Hepatocyte (in vitro differentiated cells): ENCODE results near the gene VRK3. TPM values are rescaled to one million over a fixed set of nuclear protein-coding genes. Genes with fewer than 3 reads are reported as not detected.

Source experiments
- DNase-seq: peaks from one replicate; pipeline ENCODE4 v3.0.0-alpha.2; 2016; ENCODE audit warnings: low spot score
- H2AFZ ChIP-seq: fragments of 200-600 bp; sonication (generic); 2 replicates; pipeline ENCODE4 v1.6.0; 2016; ENCODE audit warnings: antibody characterized with exemption, mild to moderate bottlenecking
- H3K27ac ChIP-seq: fragments of 200-600 bp; sonication (generic); 2 replicates; pipeline ENCODE4 v1.5.1; 2016; ENCODE audit warnings: mild to moderate bottlenecking
- H3K27me3 ChIP-seq: fragments of 200-600 bp; sonication (generic); 2 replicates; pipeline ENCODE4 v1.6.1; 2016
- H3K36me3 ChIP-seq: fragments of 200-600 bp; sonication (generic); replicated peaks from 2 replicates; pipeline ENCODE4 v1.5.1; 2016; ENCODE audit warnings: low read depth; ENCODE audit not compliant: insufficient read depth
- H3K4me1 ChIP-seq: fragments of 200-600 bp; sonication (generic); 2 replicates; pipeline ENCODE4 v1.5.1; 2016; ENCODE audit warnings: mild to moderate bottlenecking, moderate library complexity; ENCODE audit not compliant: insufficient read depth
- H3K4me2 ChIP-seq: fragments of 200-600 bp; sonication (generic); 2 replicates; pipeline ENCODE4 v1.6.0; 2016
- H3K4me3 ChIP-seq: fragments of 200-600 bp; sonication (generic); 2 replicates; pipeline ENCODE4 v1.5.1; 2016; ENCODE audit warnings: mild to moderate bottlenecking
- H3K79me2 ChIP-seq: fragments of 200-600 bp; sonication (generic); 2 replicates; pipeline ENCODE4 v1.6.0; 2017; ENCODE audit warnings: mild to moderate bottlenecking
- H3K9me2 ChIP-seq: fragments of 200-600 bp; sonication (generic); replicated peaks from 2 replicates; pipeline ENCODE4 v1.6.0; 2017; ENCODE audit warnings: mild to moderate bottlenecking; ENCODE audit not compliant: insufficient read depth
- H3K9me3 ChIP-seq: fragments of 200-600 bp; sonication (generic); 2 replicates; pipeline ENCODE4 v1.5.1; 2016; ENCODE audit warnings: low read depth, mild to moderate bottlenecking
- H4K20me1 ChIP-seq: fragments of 200-600 bp; sonication (generic); 2 replicates; pipeline ENCODE4 v1.6.0; 2016; ENCODE audit warnings: mild to moderate bottlenecking; ENCODE audit not compliant: insufficient read depth, poor library complexity, severe bottlenecking
- CTCF ChIP-seq: fragments of 200-600 bp; sonication (generic); IDR thresholded peaks from 2 replicates; pipeline ENCODE4 v1.5.1; 2016; ENCODE audit warnings: antibody characterized with exemption, mild to moderate bottlenecking; ENCODE audit not compliant: poor library complexity
- EZH2 ChIP-seq: fragments of 200-600 bp; sonication (generic); IDR thresholded peaks from 2 replicates; pipeline ENCODE4 v1.6.1; 2016; ENCODE audit warnings: antibody characterized with exemption, mild to moderate bottlenecking, borderline replicate concordance
- EZH2phosphoT487 ChIP-seq: fragments of 200-600 bp; sonication (generic); IDR thresholded peaks from one replicate; pipeline ENCODE4 v1.6.1; 2018; ENCODE audit warnings: antibody characterized with exemption, mild to moderate bottlenecking, low read depth, moderate library complexity; ENCODE audit not compliant: unreplicated experiment, severe bottlenecking
- whole genome bisulfite sequencing: methylation state at CpG from one replicate; pipeline ENCODE4 v1.1.6; 2016; ENCODE audit warnings: low lambda C conversion rate; ENCODE audit errors: missing lambda C conversion rate; 5-methylcytosine and 5-hydroxymethylcytosine counted together
- polyA plus RNA-seq: library from polyadenylated mRNA; unstranded; fragments of >200 nt; fragmentation: Nextera tagmentation; extraction: Ambion mirVana; gene quantifications from 2 replicates; pipeline ENCODE4 v1.2.1, GENCODE V29; 2016
- total RNA-seq: library from RNA; depleted of rRNA; stranded (reverse); fragments of >200 nt; gene quantifications from 2 replicates; pipeline ENCODE4 v1.2.3, GENCODE V29; 2014

Gene VRK3
- total and polyA plus RNA-seq, 2 experiments from 2014 or later: 39.7 to 42.3 TPM

- no peaks in the 10 kb centered on the region for H3K9me3 ChIP-seq
- H3K27ac ChIP-seq: no peak overlapping the region
- no peak overlapping the region for H3K4me2 ChIP-seq
- no peaks in the 10 kb centered on the region for H3K79me2 ChIP-seq
- no peak overlapping the region for H2AFZ ChIP-seq
- no peak for TF ChIP-seq EZH2phosphoT487
- TF ChIP-seq EZH2: no peak
- no peak for TF ChIP-seq CTCF
- 83% methylated on average over 11 of the region's 11 CpGs for WGBS
- no peak overlapping the region for H3K4me3 ChIP-seq
- H3K9me2 ChIP-seq: no peaks in the 10 kb centered on the region
- DNase-seq: no peak
- no peaks in the 10 kb centered on the region for H3K27me3 ChIP-seq
- H4K20me1 ChIP-seq: no peaks in the 10 kb centered on the region
- peaks cover 11% of the 10 kb centered on the region for H3K4me1 ChIP-seq
- no peaks in the 10 kb centered on the region for H3K36me3 ChIP-seq
Observed at GRCh38 chr19:49978324-49978723, 46.8 kb downstream of the VRK3 start.

DNA sequence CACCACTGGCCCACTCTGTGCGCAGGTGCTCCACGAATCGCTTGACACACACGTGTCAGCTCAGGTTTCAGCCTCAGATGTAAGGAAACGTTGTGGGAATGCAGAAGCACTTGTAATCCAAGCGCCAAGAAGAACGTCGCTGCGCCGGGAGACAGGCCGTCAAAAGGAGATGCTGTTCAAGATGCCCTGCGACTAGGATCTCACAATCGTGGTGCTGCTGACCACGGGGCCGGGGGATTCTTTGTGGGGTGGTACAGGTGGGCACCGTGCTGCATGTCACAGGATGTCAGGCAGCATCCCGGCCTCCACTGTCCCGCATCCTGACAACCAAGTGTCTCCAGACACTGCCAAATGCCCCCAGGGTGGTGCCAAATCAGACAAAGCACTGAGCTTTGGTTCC lies 47.3 kb downstream of the VRK3 start:
- no peak for DNase-seq
- Histone ChIP-seq H3K9me2 (no peaks in the 10 kb centered on the region), H3K4me1 (peaks cover 7% of the 10 kb centered on the region), H2AFZ (no peak overlapping the region), H3K79me2 (no peaks in the 10 kb centered on the region), H3K4me2 (no peak overlapping the region), H3K27ac (no peak overlapping the region), H3K4me3 (no peak overlapping the region), H3K9me3 (no peaks in the 10 kb centered on the region), H4K20me1 (no peaks in the 10 kb centered on the region), H3K36me3 (no peaks in the 10 kb centered on the region), H3K27me3 (no peaks in the 10 kb centered on the region)
- no peak for TF ChIP-seq EZH2
- no peak for TF ChIP-seq CTCF
- no peak for TF ChIP-seq EZH2phosphoT487
- 93% methylated on average over 18 of the region's 18 CpGs for WGBS

- Histone ChIP-seq H3K27ac (no peak overlapping the region), H3K9me3 (no peaks in the 10 kb centered on the region), H2AFZ (no peak overlapping the region), H3K4me3 (no peak overlapping the region), H3K9me2 (no peaks in the 10 kb centered on the region), H3K4me2 (no peak overlapping the region), H3K27me3 (no peaks in the 10 kb centered on the region), H3K79me2 (no peaks in the 10 kb centered on the region), H4K20me1 (no peaks in the 10 kb centered on the region), H3K4me1 (peaks cover 4% of the 10 kb centered on the region), H3K36me3 (no peaks in the 10 kb centered on the region)
- 88% methylated on average over 11 of the region's 13 CpGs for WGBS
- TF ChIP-seq CTCF: no peak
- no peak for TF ChIP-seq EZH2phosphoT487
- no peak for TF ChIP-seq EZH2
- no peak for DNase-seq
Observed at GRCh38 chr19:49977076-49977475, 48.1 kb downstream of the VRK3 start.

DNA sequence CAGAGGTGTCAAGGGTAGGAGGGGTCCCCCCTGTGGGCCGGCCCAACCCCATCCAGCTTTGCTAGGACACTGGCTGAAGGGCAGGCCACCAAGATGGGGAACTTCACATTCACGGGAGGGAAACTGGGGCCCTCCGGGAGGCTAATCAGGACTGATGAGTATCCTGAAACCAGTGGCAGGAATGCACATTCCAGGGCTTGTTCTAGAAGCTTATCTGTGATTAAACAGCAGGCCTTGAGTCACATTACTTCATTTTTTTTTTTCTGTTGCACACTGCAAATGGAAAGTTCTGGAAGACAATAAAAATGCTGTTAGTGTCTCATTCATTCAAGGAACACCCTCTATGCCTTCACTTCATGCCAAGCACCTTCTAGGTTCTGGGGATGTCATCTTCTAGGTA lies 48.7 kb downstream of the VRK3 start:
- Histone ChIP-seq H3K79me2 (no peaks in the 10 kb centered on the region), H3K4me1 (peaks cover under 1% of the 10 kb centered on the region), H3K27me3 (no peaks in the 10 kb centered on the region), H4K20me1 (no peaks in the 10 kb centered on the region), H3K9me3 (no peaks in the 10 kb centered on the region), H3K9me2 (no peaks in the 10 kb centered on the region), H3K4me2 (no peak overlapping the region), H3K4me3 (no peak overlapping the region), H2AFZ (no peak overlapping the region), H3K36me3 (no peaks in the 10 kb centered on the region), H3K27ac (no peak overlapping the region)
- TF ChIP-seq CTCF (no peak), EZH2phosphoT487 (no peak), EZH2 (no peak)
- WGBS: 64% methylated on average over 3 of the region's 3 CpGs
- no peak for DNase-seq
